HG02973 (cell line): ENCODE measurements around the gene AADACL4.
"Not testable (repeated sequence)": the region's sequence is repeated elsewhere in the genome, so short reads cannot be mapped to it uniquely, and the experiment has no call there.

ENCODE experiments used
- ATAC-seq: cut with Tn5 transposase; IDR thresholded peaks from one replicate; pipeline ENCODE4 v1.9.1; 2021; ENCODE audit warnings: moderate library complexity; ENCODE audit not compliant: unreplicated experiment

The AADACL4 gene

DNA sequence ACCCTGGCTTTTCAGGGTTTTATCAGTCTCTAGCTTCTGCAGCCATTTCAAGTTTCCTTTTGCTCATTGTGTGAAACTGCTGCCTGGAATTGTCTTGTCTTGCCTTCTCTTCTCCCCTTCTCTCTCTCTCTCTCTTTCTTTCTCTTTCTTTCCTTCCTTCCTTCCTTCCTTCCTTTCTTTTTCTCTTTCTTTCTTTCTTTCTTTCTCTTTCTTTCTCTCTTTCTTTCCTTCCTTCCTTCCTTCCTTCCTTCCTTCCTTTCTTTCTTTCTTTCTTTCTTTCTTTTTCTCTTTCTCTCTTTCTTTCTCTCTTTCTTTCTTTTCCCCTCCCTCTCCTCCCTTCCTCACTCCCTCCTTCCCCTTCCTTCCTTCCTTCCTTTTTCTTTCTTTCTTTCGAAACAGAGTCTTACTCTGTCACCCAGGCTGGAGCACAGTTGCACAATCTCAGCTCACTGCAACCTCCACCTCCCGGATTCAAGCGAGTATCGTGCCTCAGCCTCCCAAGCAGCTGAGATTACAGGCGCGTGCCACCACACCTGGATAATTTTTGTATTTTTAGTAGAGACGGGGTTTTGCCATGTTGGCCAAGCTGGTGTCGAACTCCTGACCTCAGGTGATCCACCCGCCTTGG is 14.1 kb downstream of the AADACL4 start:
- ATAC-seq = not testable (repeated sequence)

DNA sequence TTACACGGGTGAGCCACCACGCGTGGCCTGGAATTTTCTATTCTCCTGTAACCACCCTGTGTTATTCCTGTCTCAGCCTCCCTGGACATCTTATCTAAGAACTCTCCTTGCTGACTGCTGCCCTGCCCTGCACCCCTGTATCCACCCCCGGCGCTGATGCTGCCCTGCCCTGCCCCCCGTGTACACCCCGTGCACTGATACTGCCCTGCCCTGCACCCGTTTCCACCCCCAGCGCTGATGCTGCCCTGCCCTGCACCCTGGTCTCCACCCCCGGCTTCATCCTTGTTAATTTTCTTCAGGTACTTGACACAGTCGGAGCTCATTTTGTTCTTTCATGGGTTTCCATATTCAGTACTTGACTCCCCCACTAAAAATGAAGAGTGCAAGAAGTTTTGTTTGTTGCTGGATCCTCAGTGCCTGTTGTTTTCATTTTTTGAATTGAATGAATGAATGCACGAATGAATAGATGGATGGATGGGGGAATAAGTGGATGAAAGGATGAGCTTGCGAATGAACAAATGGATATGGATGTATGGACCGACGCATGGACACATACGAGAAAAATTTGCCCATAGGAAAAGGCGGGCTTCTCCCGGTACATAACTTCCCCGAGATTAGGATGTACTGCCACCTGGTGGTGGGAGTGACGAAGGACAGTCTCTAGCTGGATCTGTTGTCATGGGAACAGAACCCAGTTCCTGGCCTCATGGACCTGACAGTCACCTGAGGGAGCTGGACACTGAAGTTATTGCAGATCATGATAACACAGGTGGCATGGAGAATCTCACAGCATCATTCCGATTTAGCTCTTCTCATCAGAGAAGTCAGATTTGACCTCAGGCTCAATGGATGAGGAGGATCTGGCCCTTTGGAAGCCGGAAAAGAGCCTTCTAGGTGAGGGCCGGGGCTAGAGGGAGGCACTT is 14.9 kb downstream of the AADACL4 start:
- ATAC-seq = no peak

DNA sequence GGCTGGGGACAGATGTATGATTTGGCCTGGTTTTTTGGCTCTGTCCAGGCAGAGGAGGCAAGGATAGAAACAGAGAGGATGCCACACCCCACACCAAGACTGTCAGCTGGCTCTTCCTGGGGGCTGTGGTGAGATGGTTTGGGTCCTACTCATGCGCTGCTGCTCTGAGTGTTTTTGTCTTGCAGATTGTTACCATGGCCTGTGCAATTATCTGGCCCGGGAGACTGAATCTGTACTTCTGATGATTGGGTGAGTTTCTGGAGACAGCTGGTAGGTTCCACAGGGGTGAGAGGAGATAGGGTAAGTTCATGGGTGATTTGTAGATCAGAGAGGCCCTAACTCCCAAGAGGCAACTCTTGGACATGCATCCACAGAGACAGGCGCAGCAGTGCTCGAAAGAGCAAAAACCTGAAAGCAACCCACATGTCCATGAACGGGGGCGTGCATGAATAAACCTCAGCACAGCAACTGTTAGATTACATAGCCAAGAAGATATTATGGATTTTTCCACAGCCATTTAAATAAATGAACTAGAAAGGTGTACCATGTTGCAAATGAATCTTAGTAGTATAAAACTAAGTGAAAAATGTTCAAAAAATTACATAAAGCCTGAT is 17.8 kb downstream of the AADACL4 start:
- ATAC-seq = no peak

DNA sequence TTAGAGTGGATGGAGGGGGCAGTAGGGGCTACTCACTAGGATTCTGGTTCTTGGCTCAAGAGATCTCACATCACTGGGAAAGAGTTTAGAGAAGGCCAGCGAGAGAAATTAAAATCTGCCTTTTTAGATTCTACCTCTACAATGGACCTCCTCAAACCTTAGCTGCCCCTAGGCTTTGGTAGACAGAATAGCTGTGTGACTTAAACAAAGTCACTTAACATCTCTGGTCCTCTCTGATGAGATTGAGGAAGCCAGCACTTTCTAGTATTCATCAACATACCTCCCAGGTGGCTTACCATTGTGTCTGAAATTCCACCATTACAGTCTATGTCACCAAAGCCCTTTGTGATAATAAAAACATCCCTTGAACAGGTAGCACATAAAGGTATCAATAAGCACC is 18.7 kb downstream of the AADACL4 start:
- ATAC-seq = no peak

DNA sequence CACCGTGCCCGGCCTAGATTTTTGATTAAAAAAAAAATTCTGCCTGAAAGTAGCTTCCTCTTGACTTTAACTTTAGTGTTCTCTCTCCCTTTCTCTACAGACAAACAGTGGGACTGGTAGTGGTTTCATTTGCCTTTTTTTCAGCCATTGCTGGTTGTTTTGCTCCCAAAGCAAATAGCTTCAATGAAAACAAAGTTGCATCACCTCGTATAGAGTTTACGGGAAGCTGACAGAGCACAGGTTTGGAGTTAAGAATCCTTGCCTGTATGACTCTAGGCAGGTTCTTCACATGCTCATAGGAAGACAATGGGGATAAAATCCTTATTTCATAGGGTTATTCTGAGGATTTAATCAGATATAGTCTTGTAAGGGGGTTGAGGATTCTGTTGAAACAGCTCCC is 21.6 kb downstream of the AADACL4 start:
- no peak for ATAC-seq

DNA sequence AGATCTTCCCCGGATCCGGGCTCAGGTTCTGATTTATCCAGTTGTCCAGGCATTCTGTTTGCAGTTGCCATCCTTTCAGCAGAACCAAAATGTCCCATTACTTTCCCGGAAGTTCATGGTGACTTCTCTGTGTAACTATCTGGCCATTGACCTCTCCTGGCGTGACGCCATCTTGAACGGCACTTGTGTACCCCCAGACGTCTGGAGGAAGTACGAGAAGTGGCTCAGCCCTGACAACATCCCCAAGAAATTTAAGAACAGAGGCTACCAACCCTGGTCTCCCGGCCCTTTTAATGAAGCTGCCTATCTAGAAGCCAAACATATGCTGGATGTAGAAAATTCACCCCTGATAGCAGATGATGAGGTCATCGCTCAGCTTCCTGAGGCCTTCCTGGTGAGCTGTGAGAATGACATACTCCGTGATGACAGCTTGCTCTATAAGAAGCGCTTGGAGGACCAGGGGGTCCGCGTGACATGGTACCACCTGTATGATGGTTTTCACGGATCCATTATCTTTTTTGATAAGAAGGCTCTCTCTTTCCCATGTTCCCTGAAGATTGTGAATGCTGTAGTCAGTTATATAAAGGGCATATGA is 22.4 kb downstream of the AADACL4 start:
- no peak for ATAC-seq

DNA sequence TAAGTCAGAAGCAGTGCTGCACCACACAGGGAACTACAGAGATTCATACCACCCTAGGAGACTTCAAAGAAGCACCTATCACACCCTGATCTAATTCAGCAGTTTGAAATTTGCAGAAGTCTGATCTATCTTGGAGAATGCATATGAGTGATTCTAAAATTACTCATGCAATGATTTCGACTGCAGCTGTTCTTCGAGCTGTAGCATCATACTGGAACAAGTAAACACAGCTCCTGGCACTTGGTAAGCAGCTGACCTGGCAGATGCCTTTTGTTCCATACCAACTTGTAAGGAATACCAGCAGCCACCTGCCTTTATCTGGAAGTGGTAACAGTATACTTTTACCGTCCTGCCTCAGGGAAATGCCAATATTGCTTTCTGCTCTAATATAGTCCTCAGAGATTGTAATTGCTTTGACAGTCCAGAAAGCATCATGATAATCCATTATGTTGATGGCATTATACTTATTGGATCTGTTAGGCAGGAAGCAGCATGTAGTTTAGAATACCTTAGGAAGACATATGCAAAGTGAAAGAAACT is 25.7 kb downstream of the AADACL4 start:
- no peak for ATAC-seq

DNA sequence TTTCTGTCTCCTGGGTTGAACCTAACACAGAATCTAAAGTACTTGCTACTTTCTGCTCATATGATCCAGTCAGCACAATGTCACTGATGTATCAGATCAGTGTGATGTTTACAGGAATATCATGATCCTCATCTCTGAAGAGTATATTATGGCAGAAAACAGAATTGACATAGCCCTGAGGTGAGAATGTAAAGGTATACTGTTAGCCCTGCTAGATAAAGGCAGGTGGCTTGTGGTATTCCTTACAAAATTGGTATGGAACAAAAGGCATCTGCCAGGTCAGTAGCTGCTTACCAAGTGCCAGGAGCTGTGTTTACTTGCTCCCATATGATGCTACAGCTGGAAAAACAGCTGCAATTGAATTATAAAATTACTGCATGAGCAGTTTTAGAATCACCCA is 30.5 kb downstream of the AADACL4 start:
- ATAC-seq = no peak

DNA sequence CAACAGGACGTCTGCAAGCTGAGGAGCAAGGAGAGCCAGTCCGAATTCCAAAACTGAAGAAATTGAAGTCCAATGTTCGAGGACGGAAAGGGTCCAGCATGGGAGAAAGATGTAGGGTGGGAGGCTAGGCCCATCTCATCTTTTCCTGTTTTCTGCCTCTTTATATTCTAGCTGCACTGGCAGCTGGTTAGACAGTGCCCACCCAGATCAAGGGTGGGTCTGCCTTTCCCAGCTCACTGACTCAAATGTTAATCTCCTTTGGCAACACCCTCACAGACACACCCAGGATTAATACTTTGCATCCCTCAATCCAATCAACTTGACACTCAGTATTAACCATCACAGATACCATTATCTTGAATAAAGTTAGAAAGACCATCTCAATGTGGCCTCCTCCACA is 32.2 kb downstream of the AADACL4 start:
- not testable (repeated sequence) for ATAC-seq

DNA sequence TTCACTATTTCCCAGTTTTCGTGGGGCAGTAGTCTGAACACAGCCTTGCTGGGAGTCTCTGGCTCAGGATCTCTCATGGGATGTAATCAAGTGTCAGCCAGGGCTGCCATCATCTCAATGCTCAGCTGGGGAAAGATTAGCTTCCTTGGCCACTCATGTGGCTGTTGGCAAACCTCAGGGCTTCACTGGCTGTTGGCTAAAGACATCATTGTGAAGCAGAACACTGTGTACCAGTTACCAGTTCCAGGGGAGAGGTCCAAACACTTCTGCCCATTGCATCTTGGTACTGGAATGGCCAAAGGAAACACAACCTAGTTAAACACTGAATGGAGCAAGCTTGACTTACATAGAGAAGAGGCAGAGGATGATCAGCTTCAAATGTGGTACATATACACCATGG is 33.7 kb downstream of the AADACL4 start:
- no peak for ATAC-seq

DNA sequence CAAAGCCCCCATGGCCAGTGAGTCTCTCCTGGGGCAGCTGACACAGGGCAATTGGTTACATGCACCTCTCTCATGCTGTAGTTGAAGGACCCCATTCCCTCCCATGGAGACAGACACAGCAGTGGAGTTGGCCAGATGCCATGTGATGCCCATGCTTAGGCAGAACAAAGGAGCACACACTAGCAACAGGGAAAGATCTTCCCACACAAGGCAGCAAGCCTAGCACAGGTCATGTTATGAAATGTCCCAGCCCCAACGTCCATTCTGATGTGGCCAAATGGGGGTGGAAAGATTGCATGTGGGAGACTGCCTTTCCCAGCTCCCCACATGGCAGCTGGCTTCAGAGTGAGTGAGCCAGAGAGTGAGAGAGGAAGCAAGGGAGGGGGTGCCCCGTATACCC is 34.5 kb downstream of the AADACL4 start:
- no peak for ATAC-seq

DNA sequence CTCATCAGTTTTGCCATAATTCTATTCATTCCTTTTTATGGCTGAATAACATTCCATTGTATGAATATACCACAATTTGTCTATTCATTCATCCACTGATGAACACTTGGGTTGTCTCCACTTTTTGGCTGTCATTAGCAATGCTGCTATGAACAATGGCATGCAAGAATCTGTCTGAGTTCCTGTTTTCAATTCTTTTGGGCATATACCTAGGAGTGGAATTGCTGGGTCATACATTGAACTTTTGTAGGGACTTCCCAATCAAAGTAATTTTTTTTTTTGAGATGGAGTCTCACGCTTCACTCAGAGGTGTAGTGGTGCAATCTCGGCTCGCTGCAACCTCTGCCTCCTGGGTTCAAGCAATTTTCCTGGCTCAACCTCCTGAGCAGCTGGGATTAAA is 34.9 kb downstream of the AADACL4 start:
- ATAC-seq = no peak

DNA sequence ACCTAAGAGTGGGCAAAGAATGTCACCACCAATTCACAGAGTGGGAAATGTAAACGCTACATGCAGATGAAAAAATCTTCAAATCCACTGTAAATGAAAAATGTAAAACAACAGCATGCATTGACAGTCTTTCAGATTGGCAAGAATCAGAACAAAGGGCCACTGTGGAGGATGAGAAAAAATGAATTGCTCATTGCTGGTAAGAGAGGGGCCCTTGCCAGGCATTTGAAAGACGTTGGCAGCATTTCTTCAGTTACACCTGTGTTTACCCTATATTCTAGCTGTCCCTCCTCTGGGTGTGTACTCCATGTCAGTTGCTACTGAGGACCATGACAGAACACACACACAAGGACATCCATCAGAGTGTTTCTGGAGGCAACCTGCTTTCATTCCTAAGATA is 46.3 kb downstream of the AADACL4 start:
- no peak for ATAC-seq

DNA sequence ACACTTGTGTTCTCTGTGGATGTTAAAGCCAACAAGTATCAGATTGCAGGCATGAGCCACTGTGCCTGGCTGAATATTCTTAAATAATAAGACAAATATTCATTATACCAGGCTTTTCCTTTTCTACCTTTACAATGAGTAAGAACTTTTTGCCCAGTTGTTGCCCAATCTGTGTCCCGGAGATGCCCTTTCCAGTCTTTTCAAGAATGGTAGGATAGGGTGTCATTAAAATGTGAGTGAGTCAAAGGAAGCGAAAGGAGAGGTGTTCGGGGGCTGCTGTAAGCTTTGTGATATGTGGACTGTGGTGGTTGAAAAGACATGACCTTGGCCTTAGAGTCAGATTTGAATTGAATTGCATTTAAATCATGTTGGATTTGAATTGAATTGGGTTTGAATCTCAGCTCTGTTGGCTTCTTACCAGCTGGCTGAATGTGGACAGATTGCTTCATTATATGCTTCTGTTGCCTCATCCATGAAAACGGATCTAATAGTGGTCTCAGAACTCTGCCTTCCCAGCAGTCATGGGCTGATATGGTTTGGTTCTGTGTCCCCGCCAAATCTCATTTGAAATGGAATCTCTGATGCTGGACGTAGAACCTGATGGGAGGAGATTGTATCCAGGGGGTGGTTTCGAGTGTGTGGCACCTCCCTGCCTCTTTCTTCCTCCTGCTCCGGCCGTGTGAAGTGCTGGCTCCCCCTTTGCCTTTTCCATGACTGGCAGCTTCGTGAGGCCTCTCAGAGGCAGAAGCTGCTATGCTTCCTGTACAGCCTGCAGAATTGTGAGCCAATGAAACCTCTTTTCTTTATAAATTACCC is 49.3 kb downstream of the AADACL4 start:
- no peak for ATAC-seq

DNA sequence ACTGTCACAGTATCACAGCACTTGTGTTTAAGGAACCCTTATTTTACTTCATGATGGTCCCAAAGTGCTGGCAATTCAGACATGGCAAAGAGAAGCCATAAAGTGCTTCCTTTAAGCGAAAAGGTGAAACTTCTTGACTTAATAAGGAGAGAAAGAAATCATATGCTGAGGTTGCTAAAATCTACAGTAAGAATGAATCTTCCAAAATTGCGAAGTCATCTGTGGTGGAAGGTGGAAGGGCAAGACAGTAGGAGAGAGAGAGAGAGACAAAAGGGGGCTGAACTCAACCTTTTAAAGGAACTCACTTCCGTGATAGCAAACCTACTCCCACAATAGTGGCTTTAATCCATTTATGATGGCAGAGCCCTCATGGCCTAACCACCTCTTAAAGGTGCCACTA is 52.8 kb downstream of the AADACL4 start:
- no peak for ATAC-seq

DNA sequence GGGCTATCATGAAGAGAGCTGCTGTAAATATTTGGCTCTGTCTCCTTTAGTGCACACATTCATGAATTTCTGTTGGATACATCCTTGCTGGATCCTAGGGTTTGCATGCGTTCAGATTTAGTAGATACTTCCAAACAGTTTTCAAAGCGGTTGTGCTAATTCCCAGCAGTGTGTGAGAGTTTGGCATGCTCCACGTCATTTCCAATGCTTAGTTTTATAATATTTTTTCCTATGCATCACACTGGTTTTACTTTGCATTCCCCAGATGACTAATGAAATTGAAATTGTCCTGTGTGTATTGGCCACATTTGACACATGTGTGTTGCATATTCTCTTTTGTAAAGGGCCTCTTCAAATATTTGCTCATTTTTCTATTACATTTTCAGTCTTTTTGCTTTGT is 53.5 kb downstream of the AADACL4 start:
- no peak for ATAC-seq

DNA sequence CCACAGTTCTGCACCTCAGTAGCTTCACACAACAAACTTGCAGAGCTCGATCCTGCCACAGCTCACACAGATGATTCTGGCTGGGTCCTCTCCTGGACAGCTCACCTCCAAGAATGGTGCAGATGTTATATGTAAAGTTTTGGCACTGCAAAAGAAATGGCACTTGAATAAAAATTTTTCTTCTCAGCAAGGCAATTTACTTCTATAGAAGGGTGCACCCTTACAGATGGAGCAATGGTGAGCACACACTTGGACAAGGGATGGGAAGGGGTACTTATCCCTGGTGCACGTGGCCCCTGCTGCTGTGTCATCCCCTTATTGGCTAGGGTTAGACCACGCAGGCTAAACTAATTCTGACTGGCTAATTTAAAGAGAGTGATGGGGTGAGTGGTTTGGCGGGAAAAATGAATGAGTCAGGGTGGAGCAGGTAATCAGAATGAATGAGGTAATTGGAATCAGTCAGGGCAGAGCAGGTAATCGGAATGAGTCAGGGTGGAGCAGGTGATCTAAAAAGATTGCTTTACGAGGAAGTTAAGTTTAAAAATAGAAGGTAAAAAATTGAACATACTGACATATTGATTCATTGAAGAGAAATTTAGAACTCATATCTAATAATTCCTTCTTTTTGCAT is 60.1 kb downstream of the AADACL4 start:
- no peak for ATAC-seq

DNA sequence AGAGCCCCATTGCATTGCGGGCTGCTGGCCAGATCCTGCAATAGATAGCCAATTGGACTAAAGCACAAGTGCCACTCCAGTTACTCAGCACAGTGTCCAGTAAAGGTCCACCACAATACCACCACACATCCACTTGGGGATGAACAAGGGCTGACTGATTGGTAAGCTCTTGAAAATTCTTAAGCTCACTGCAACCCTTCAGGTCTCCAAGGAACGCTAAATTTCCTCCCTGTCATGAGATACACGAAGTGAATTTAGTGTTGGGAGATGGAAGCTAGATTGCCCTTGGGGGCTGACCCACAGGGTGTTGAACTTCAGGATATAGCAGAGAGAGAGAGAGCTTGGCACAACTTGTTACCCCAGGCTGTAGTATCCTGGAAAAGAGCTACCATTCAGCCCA is 62.2 kb downstream of the AADACL4 start:
- no peak for ATAC-seq

DNA sequence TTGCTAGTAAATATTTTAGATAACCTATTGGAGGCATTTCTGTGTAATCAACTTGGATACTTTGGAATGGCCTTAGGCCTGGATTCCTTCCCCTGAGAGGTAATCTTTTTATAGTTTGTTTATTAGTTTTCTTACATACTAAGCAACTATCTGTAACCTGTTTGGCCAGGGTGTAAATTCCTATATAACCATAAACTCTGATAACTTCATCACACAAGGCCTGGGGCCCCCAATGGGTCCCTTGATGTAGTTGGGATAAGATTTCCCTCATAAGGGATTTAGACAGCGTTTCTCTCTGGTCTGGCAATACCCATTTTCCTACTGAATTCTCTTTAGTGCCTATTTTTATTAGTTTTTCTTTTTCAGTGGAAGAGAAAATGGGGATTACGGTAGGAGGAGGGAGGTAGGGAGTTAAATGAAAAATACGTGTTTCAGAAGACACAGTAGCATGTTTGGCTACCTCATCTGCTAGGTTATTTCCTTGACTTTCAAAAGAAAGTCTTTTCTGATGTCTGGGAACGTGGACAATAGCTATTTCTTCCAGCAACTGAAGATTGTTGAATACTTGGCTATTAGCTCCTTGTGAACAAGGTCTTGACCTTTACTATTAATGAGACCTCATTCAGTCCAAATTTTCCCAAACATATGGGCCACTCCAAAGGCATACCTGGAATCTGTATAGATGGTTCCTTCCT is 64.7 kb downstream of the AADACL4 start:
- no peak for ATAC-seq
